UCSD-AML1 (cell line): ENCODE measurements around the gene SKP1.

Experiments
- DNase-seq: peaks from one replicate; lab custom pipeline; 2025; ENCODE audit not compliant: unreplicated experiment; lab: John Stamatoyannopoulos, UW

The SKP1 gene

DNA sequence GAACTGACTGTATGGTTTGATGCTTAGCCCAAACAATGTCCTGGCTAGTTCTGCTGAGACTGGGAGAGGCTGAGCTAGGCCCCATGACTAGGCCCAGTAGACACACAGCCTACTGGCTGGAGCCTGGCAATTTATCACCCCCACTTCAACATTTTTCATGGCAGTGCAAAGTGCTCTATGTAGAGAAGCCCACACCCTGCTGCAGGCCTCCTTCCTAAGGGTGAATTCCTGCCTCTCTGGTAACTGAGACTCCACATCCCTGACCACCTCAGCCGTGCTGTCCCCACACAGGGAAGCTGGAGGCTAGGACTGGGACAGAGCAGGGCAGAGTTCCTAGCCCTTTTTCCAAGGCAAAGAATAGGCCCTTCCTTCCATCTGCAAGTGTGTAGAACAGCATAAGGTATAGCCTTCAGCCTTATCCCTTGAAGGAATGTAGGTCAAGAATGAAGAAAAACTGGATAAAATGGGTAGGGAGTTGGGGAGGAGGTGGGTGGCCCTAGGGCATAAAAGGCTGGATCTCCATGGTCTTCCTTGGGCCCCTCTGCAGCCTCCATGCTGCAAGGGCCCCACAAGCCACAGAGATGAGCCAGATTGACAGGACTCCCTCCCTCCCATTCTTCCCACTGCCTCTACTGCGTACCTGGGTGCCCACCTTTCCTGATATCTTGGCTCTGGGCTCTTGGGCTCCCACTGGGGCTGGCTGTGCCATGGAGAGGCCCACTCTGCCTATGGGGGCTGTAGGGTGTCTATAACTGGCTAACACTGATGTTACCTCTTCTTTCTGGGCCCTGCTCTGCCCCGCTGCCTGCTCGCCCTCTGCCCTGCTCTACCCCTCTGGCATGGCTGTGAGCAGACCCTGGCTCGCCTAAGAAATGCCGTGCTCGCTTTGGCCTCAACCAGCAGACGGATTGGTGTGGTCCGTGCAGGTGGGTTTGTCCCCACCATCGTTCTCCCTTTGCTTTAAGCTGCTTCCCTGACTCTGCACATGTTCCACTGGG is 32.5 kb downstream of the SKP1 start:
- DNase-seq: no peak

DNA sequence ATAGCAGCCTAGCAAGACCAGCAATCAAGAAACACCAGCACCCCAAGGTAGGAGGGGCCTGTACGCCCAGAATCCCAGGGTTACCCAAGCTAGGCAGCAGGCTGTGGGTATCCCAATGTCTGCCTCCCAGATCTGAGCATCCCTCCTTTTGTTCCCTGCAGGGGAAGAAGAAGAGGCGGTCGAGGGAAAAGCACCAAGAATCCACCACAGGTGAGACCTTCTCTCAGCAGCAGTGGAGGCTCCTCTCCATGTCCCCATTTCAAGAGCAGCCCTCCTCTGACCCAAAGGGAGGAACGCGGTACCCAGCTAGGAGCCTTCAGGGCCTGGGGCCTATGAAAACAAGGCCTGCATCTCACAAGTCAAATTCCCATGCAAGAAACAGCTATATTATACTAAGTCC is 33.3 kb downstream of the SKP1 start:
- DNase-seq: no peak

DNA sequence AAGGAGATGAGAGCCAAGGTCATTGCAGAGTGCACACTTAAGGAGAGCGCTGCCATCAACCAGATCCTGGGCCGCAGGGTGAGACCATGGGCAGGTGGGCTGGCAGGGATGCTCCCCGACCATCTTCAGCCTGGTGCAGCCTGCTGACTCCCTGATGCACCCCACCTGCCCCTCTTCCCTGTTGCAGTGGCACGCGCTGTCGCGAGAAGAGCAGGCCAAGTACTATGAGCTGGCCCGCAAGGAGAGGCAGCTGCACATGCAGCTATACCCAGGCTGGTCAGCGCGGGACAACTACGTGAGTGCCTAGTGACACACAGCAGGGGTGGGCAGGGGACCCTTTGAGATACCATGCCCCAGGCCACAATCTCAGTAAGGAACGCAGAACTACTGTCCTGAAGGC is 33.9 kb downstream of the SKP1 start:
- DNase-seq: no peak

DNA sequence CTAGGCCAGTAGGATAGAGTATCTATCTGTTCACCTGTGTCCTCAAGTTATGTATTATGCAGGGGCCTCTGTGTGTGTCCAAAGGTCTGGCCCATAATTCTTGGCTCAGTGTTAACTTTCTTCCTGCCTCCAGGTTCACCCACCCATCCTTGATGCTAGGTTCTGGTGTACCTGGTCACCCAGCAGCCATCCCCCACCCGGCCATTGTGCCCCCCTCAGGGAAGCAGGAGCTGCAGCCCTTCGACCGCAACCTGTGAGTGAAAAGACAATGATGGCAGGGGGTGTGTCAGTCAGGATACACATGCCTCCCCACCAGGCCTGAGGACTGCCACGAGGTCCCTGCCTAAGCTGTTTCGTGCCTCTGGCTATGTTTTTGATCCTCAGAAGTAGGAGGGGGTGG is 34.7 kb downstream of the SKP1 start:
- no peak for DNase-seq

- DNase-seq: peak; percentile 41
Observed at GRCh38 chr5:134141331-134142050, 35.3 kb downstream of the SKP1 start.

GRCh38 chr5:134140530-134141201 is 36.1 kb downstream of the SKP1 start:
- peak; percentile 72 for DNase-seq

DNA sequence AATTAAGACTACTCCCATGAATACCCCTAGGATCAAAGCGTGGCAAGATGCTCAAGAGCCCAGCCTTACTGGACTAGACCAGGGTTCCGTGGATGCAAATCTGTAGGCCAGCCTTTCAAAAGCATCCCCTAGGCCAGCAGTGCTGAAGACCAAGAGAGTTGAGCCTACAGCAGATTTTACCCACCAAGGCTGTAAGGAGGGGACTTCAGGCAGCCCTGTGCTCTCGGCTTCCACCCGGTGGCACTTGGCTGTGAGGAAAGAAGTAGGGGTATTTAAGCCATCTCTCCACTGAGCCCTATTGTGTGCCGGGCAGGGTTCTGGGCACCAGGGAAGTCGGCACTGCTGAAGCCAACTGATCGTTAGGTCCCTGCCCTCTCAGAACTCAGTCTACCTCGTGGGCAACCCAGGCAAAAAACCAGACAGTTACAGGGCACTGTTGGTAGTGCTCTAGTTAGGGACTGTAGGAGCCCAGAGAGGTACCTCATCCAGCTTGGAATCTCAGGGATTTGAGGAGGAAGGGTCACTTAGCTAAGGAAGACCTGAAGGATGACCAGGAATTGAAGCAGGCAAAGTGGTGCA is 36.8 kb downstream of the SKP1 start:
- DNase-seq: no peak

- no peak for DNase-seq
Observed at GRCh38 chr5:134139377-134139851, 37.3 kb downstream of the SKP1 start.

DNA sequence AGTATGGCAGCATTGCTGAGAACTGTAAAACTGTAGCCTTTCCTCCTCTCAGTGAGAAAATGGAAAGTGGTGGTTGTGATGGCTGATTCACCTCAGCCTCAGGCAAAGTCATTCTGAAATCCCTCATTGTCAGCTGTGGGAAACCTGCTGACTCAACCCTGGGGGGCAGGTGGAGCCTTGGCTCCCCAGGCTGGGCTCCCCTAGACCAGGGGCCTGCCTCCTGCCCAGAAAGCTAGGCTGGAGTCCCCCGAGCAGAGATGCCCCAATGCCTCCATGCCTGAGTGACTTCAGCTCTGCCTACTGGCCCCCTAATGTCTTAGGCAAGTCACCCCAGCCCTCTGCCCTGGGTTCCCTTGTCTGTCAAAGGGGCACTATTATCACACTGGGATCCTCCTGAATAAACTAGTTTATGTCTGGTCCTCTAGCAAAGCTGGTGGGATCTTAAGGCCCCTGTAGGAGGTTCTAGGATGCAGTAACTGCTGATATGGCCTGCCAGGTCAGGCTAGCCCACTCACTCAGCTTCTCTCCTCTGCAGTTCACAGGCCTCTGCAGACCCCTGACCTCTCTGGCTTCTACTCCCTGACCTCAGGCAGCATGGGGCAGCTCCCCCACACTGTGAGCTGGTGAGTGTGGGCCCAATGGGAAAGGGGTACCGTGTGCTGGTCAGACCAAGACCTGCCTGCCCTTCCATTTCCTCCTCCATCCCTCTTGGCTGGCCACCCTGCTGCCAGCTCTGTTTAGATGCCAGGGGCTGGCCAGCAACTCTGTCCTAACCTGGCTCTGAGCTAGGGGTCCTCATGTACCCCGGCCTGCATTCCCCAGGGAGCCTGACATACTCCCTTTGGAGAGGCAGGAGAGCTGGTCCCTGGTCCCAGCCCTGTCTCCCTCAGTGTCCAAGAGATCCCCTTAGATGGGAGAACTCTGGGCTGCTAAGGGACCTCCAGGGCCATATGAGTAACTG is 38.1 kb downstream of the SKP1 start:
- no peak for DNase-seq

GRCh38 chr5:134136771-134137170 is 40.0 kb downstream of the SKP1 start:
- no peak for DNase-seq

DNA sequence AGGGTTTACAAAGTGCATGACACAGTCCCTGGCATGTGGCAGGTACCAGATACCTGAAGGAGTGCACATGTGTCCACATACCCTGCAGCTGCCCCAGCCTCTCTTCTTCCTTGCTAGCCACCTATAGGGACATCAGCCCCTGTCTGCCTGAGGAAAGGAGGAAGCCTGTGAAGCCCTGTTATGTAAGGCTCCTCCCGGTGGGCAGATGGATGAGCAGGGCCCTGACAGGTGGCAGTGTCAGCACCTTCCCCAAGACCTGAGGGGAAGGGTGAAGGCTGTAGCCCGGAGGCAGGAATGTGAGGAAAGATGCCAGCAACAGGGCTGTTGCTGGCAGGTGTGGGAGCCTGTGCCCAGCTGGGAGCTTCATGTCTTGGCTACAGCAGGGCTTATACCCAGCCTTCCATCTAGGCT is 40.5 kb downstream of the SKP1 start:
- no peak for DNase-seq

DNA sequence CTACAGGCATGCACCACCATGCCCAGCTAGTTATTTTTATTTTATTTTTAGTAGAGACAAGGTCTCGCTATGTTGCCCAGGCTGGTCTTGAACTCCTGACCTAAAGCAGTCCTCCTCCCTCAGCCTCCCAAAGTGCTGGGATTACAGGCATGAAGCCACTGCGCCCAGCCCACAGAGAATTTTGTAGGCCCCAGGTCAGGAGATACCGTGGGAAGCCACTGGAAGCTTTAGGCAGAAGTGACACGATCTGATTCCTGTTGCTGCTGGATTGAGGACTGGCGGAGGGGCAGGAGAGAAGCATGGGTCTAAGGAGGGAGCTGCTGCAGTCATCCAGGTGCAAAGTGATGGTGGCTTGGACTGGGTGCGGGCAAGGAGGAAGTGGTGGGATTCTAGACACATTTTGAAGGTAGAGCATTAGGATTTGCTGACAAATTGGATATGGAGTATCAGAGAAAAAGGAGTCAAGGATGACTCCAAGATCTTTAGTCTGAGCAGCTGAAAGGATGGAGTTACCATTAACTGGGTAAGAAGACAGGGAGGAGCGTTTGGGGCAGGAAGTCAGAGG is 41.6 kb downstream of the SKP1 start:
- DNase-seq: no peak

DNA sequence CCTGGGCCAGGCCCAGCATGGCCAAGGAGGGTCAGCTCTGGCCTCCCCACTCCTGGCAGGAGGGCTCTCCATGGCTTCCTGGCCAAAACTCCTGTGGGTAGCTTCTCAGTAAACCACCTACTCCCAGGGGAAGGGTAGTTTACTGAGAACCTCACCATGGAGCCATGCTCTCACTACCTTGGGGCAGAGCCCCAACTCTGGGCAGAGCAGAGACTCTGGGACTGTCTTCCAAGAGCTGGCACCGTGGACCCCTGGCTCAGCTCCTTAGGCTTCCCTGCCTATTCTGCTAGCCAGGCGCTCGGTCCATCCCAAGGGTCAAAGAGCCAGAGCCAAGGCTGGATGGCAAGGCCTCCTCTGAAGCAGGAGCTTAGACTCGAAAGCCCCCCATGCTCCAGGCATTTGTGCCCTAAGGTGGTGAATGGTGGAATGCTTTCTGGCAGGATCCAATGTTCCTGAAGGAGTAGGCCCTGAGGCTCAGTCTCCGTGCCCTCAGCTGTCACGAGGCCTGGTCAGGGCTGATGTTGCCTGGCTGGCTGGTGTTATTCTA is 42.7 kb downstream of the SKP1 start:
- no peak for DNase-seq

DNA sequence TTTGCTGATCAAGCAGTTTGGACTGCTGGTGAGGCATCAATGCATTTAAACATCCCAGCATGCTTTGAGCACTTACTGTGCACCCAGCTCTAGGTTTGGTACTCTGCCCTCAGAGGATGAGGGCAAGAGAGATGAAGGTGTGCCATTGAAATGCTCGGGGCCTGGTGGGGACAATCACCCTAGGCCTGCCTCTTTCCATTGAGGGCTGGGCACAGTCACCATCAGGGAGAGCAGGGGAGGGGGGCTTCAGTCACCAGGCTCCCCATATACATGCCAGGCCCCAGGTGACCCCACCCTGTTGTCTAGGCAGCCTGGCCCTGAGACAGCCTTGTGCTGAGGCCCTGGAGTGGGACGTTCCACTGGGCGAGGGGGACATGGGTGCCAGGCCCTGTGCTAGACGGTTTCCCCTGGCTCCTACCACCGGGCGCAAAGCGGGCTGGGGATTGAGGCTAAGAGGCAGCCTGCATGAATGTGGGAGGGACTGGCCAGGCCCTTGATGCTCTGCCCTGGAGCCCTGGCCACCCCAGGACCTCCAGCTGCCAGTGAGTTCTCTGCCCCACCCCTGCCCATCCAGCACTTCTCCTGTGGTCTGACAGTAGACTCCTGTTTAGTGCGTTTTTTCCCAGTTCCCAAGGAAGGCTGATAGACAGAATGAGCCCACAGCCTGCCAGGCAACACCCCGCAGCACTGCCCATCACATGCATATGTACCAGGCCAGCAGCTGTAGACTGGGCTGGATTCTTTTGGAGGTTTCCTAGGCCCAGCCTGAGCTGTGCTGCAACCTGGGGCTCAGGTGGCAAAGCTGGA is 43.4 kb downstream of the SKP1 start:
- DNase-seq: no peak

GRCh38 chr5:134132372-134133187 is 44.2 kb downstream of the SKP1 start:
- DNase-seq: no peak

DNA sequence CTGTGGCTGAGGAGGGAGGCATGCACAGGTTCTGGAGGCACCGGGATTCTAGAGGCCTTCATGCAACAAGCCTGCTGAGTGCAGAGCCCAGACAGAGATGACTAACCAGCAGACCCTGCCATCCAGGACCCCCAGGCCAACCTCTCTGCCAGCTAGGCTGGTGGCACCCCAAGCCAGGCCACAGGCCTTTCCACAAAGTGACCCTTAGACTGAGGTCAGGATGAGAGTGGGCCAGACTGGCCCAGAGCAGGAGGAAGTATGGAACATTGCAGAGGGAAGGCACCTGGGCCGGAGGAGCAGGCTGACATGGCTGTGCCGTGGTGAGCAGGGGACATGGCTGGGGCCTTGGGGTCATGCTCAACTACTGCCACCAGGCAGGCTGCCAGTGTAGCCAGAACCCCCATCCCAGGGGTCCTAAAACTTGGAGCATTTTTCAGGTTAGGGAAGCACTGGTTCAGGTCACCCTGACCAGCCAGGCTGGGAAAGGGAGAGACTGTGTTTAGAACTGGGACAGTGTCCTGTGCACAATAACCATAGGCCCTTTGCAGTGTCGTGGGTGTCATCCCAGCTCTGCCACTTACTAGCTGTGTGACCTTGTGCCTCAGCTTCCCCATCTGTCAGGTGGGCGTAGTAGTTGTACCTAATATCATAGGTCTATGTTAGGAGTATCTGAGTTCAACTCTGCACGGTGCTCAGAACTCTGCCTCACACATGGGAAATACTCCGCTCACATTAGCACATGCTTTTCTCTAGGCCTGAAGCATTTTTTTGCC is 45.0 kb downstream of the SKP1 start:
- DNase-seq: no peak

DNA sequence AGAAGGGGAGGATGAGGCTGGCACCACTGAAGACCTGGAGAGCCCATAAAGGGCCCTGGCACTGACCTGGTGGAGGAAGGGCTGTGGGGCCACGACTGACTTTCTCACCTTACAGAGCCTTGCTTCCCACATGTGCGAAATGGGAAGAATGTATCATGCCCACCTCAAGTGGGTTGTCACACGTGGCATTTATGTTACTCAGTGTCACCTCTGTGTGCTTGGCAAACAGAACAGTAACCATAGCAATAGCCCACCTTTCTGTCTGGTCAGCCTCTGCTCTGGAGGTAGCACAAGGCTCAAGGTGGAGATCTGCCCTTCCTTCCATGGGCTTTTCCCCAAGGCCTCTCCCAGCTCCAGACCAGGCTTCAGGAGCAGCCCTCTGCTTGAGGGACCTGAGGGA is 45.6 kb downstream of the SKP1 start:
- no peak for DNase-seq
